HCT116 (cell line): Measurements from ENCODE around the gene ACTR3C.

Source experiments
- EZH2 ChIP-seq: fragments of 200-600 bp; sonication (generic); IDR thresholded peaks from 2 replicates; pipeline ENCODE4 v1.6.1; 2017; ENCODE audit warnings: antibody characterized with exemption, mixed run types
- EZH2phosphoT487 ChIP-seq: fragments of 200-600 bp; IDR thresholded peaks from 2 replicates; pipeline ENCODE4 v1.6.1; 2018; ENCODE audit warnings: antibody characterized with exemption, borderline replicate concordance
- FOSL1 ChIP-seq: IDR thresholded peaks from 2 replicates; pipeline ENCODE4 v1.6.1; 2012; ENCODE audit warnings: low read depth
- POLR2A ChIP-seq: IDR thresholded peaks from 2 replicates; pipeline ENCODE4 v1.7.0; 2011; ENCODE audit warnings: borderline replicate concordance; ENCODE audit not compliant: insufficient read depth, insufficient read length; ENCODE audit errors: extremely low read depth
- POLR2AphosphoS5 ChIP-seq: IDR thresholded peaks from 2 replicates; pipeline ENCODE4 v1.6.1; 2011; ENCODE audit warnings: mild to moderate bottlenecking, low read depth, low read length, moderate library complexity
- RAD21 ChIP-seq: IDR thresholded peaks from 2 replicates; pipeline ENCODE4 v1.6.1; 2012; ENCODE audit warnings: low read depth, mild to moderate bottlenecking
- REST ChIP-seq: IDR thresholded peaks from 2 replicates; pipeline ENCODE4 v1.6.1; 2012; ENCODE audit warnings: low read depth
- TCF7L2 ChIP-seq: IDR thresholded peaks from 2 replicates; pipeline ENCODE4 v1.7.0; 2011; ENCODE audit warnings: borderline replicate concordance, inconsistent platforms; ENCODE audit not compliant: insufficient read depth, insufficient read length; ENCODE audit errors: extremely low read depth
- ZNF274 ChIP-seq: fragments of 200-500 bp; sonication (Bioruptor generic); IDR thresholded peaks from 2 replicates; pipeline ENCODE4 v1.6.1; 2014; ENCODE audit warnings: mild to moderate bottlenecking, low read depth, low read length, inconsistent platforms
- TF ChIP-seq, protein P1 (sequence below), 3 experiments: fragments of 200-600 bp in 1 of 3; sonication (generic) in 1 of 3; IDR thresholded peaks in 2 of 3; conservative IDR thresholded peaks in 1 of 3; 2 replicates each; pipeline ENCODE4 v1.5.1; 2012 to 2017; ENCODE audit warnings: low read depth in 2 of 3, low read length in 2 of 3, antibody characterized with exemption in 1 of 3, borderline replicate concordance in 1 of 3, control low read depth in 1 of 3, mild to moderate bottlenecking in 1 of 3, mixed read lengths in 1 of 3, mixed run types in 1 of 3, moderate library complexity in 1 of 3; ENCODE audit not compliant: insufficient read depth in 1 of 3
- TF ChIP-seq, protein P2 (sequence below): IDR thresholded peaks from 2 replicates; pipeline ENCODE4 v1.6.1; 2012
- TF ChIP-seq, protein P3 (sequence below): IDR thresholded peaks from 2 replicates; pipeline ENCODE4 v1.6.1; 2011; ENCODE audit warnings: mild to moderate bottlenecking, low read length, moderate library complexity; ENCODE audit not compliant: insufficient replicate concordance; ENCODE audit errors: extremely low read depth

- TF ChIP-seq POLR2A (no peak), EZH2phosphoT487 (no peak), POLR2AphosphoS5 (no peak), EZH2 (no peak), TCF7L2 (no peak), FOSL1 (no peak), ZNF274 (no peak), RAD21 (no peak), REST (no peak)
- TF ChIP-seq, protein P1, sequence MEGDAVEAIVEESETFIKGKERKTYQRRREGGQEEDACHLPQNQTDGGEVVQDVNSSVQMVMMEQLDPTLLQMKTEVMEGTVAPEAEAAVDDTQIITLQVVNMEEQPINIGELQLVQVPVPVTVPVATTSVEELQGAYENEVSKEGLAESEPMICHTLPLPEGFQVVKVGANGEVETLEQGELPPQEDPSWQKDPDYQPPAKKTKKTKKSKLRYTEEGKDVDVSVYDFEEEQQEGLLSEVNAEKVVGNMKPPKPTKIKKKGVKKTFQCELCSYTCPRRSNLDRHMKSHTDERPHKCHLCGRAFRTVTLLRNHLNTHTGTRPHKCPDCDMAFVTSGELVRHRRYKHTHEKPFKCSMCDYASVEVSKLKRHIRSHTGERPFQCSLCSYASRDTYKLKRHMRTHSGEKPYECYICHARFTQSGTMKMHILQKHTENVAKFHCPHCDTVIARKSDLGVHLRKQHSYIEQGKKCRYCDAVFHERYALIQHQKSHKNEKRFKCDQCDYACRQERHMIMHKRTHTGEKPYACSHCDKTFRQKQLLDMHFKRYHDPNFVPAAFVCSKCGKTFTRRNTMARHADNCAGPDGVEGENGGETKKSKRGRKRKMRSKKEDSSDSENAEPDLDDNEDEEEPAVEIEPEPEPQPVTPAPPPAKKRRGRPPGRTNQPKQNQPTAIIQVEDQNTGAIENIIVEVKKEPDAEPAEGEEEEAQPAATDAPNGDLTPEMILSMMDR (IDR thresholded peaks at IDR 0.05 in 2 of 3, conservative IDR thresholded peaks at IDR 0.05 in 1 of 3; ENCODE audit: borderline replicate concordance in 1 of 3, insufficient read depth in 1 of 3, low read depth in 2 of 3, low read length in 2 of 3), result no peak
- TF ChIP-seq, protein P2, sequence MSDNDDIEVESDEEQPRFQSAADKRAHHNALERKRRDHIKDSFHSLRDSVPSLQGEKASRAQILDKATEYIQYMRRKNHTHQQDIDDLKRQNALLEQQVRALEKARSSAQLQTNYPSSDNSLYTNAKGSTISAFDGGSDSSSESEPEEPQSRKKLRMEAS, result no peak
- TF ChIP-seq, protein P3, sequence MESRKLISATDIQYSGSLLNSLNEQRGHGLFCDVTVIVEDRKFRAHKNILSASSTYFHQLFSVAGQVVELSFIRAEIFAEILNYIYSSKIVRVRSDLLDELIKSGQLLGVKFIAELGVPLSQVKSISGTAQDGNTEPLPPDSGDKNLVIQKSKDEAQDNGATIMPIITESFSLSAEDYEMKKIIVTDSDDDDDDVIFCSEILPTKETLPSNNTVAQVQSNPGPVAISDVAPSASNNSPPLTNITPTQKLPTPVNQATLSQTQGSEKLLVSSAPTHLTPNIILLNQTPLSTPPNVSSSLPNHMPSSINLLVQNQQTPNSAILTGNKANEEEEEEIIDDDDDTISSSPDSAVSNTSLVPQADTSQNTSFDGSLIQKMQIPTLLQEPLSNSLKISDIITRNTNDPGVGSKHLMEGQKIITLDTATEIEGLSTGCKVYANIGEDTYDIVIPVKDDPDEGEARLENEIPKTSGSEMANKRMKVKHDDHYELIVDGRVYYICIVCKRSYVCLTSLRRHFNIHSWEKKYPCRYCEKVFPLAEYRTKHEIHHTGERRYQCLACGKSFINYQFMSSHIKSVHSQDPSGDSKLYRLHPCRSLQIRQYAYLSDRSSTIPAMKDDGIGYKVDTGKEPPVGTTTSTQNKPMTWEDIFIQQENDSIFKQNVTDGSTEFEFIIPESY, result no peak
Measured at GRCh38 chr7:150358988-150359621, 35.8 kb upstream of the ACTR3C start.
